Heart right ventricle (tissue), 16 donors: ENCODE data around the gene ANAPC4. TPM values are rescaled to one million over a fixed set of nuclear protein-coding genes. Genes with fewer than 3 reads are reported as not detected.

ENCODE experiments used
- ATAC-seq, 8 donors: fragments of 200-7000 bp; cut with Tn5 transposase; one replicate each; pipeline ENCODE4 v1.9.1; 2020; ENCODE audit warnings: mild to moderate bottlenecking in 8 of 8, moderate library complexity in 8 of 8, moderate number of reproducible peaks in 1 of 8
- DNase-seq, 2 donors: peaks; one replicate each; pipeline ENCODE4 v3.0.0-alpha.2; 2020
- H3K27ac ChIP-seq, 10 donors: fragments of 200-600 bp; sonication (generic) in 2 of 10; one replicate each; pipeline versions ENCODE4 v1.5.0 to v1.8.0; 2020 to 2022; ENCODE audit warnings: mild to moderate bottlenecking in 3 of 10
- H3K27me3 ChIP-seq, 7 donors: fragments of 200-600 bp; one replicate each; pipeline ENCODE4 v1.8.0; 2021 to 2022; ENCODE audit warnings: mild to moderate bottlenecking in 2 of 7
- H3K36me3 ChIP-seq, 9 donors: fragments of 200-600 bp; sonication (generic) in 1 of 9; one replicate each; pipeline versions ENCODE4 v1.5.0 to v1.8.0; 2020 to 2022; ENCODE audit warnings: mild to moderate bottlenecking in 2 of 9
- H3K4me1 ChIP-seq, 9 donors: fragments of 200-600 bp; sonication (generic) in 1 of 9; one replicate each; pipeline versions ENCODE4 v1.5.0 to v1.8.0; 2020 to 2022; ENCODE audit warnings: mild to moderate bottlenecking in 4 of 9
- H3K4me3 ChIP-seq, 10 donors: fragments of 200-600 bp; sonication (generic) in 2 of 10; one replicate each; pipeline versions ENCODE4 v1.5.0 to v1.8.0; 2020 to 2022; ENCODE audit warnings: mild to moderate bottlenecking in 7 of 10, moderate library complexity in 2 of 10
- H3K9me3 ChIP-seq, 11 donors: fragments of 200-600 bp in 10 of 11; sonication (generic) in 2 of 11; one replicate each; pipeline versions ENCODE4 v1.5.0 to v1.8.0; 2013 to 2022; ENCODE audit warnings: mild to moderate bottlenecking in 2 of 11, control low read depth in 1 of 11, moderate library complexity in 1 of 11
- CTCF ChIP-seq, 9 donors: fragments of 200-600 bp; sonication (generic) in 2 of 9; IDR thresholded peaks; one replicate each; pipeline versions ENCODE4 v1.5.0 to v1.8.0; 2021 to 2022; ENCODE audit warnings: antibody characterized with exemption in 9 of 9, mild to moderate bottlenecking in 5 of 9, moderate library complexity in 1 of 9
- WGBS, 2 donors: extraction: QIAGEN DNeasy Blood & Tissue Kit; methylation state at CpG; one replicate each; pipeline ENCODE4 v1.1.7; 2013; ENCODE audit warnings: inconsistent platforms in 1 of 2; 5-methylcytosine and 5-hydroxymethylcytosine counted together
- intact Hi-C, 10 donors: fragments of 100-400 bp; cut with DNase I; formaldehyde crosslinking; loops; one replicate each; pipeline versions ENCODE4 v1.11.1 to v1.14.2; 2022
- polyA plus RNA-seq, 2 donors: library from polyadenylated mRNA; stranded (reverse); fragments of 200-250 nt; gene quantifications; one replicate each; pipeline ENCODE4 v1.2.3, GENCODE V29; 2013
- total RNA-seq, 10 donors: library from RNA; stranded (reverse); fragmentation: NEBNext Ultra II Directional in 3 of 10; extraction: Animal tissue kit (Norgen Biotek cat#: 25700) in 3 of 10; gene quantifications; one replicate each; pipeline versions ENCODE4 v1.2.1 to v1.2.4, GENCODE V29; 2021 to 2023
- donor health status: Arrhythmogenic right ventricular cardiomyopathy.
- donor health status: ischemic (EF 13 %, LVEDD 7.1; RV severe dilation, severe dysfunction).
- donor health status: healthy with polysubstance abuse.
- donor health status: DM: no; HTN: yes; CAD: no.
- donor health status: DM: no; HTN: no; CAD: no.
- donor health status: ischemic (EF 25% LVEDD 6.9; RV normal size, moderate dysfunction).
- donor health status: ischemic (EF 25% LVEDD 5.7; RV mildly dilated, moderate dysfunction).
- donor health status: healthy.
- donor health status: DM: yes; HTN: yes; CAD: no.
- donor health status: Ischemic cardiomyopathy.
- donor health status: ischemic (EF 35%, LVEDD 5.7; RV mildly dilated, moderate dysfunction).
- donor health status: nonischemic (EF 11% LVEDD 7.7; RV severe dilation, severe dysfunction).
- donor health status: DM: yes; HTN: yes; CAD: no.
- donor health status: PGD.
- donor health status: ischemic (EF 29% LVEDD 5.4; RV normal size, mild dysfunction).
- donor health status: nonischemic (EF 23%, LVEDD 6.1; RV moderate dilation, normal function).

The ANAPC4 gene
- total and polyA plus RNA-seq, 12 donors, result 8.2 to 26.7 (median 11.5) TPM

GRCh38 chr4:25378437-25378743 is 1.3 kb downstream of the ANAPC4 start:
- intact Hi-C loops, result loop anchor here in 4 of 10 donors (10.0 kb wide), 3 partner anchors 144 to 204 kb away; partner anchors contain the start of gene PI4K2B (in 1 of the 4)
- no peak for TF ChIP-seq CTCF (IDR thresholded peaks at IDR 0.05)

GRCh38 chr4:25379591-25379990 is 2.5 kb downstream of the ANAPC4 start:
- WGBS, 2 donors, result 76 to 81% methylated on average over 2 of the region's 2 CpGs
- no peak overlapping the region for H3K27ac ChIP-seq
- H3K9me3 ChIP-seq, result peaks cover 0 to 8% (median 0%) of the 10 kb centered on the region in 11 donors
- no peaks in the 10 kb centered on the region for H3K27me3 ChIP-seq
- intact Hi-C loops, result loop anchor here in 4 of 10 donors (10.0 kb wide), 3 partner anchors 145 to 205 kb away; partner anchors contain the start of gene PI4K2B (in 1 of the 4)
- DNase-seq (no peak), ATAC-seq (no peak)
- H3K4me3 ChIP-seq, result no peak overlapping the region
- H3K4me1 ChIP-seq, result peaks cover 0 to 33% (median 17%) of the 10 kb centered on the region in 9 donors
- H3K36me3 ChIP-seq, result peaks cover 0 to 50% (median 15%) of the 10 kb centered on the region in 9 donors
- TF ChIP-seq CTCF (IDR thresholded peaks at IDR 0.05), result no peak

More at GRCh38 chr4:25378437-25378743, 1.3 kb downstream of the ANAPC4 start:
- peaks cover 0 to 33% (median 17%) of the 10 kb centered on the region in 9 donors for H3K4me1 ChIP-seq
- DNase-seq, result no peak
- H3K27me3 ChIP-seq, result no peaks in the 10 kb centered on the region
- peaks cover 0 to 38% (median 12%) of the 10 kb centered on the region in 9 donors for H3K36me3 ChIP-seq
- WGBS, 2 donors, result 85% methylated on average over 6 of the region's 6 CpGs
- no peak for ATAC-seq
- H3K9me3 ChIP-seq, result peaks cover 0 to 8% (median 0%) of the 10 kb centered on the region in 11 donors
- peak overlapping the region in 7 of 10 donors; percentile 82 to 98 (median 89) for H3K4me3 ChIP-seq
- H3K27ac ChIP-seq, result no peak overlapping the region

DNA sequence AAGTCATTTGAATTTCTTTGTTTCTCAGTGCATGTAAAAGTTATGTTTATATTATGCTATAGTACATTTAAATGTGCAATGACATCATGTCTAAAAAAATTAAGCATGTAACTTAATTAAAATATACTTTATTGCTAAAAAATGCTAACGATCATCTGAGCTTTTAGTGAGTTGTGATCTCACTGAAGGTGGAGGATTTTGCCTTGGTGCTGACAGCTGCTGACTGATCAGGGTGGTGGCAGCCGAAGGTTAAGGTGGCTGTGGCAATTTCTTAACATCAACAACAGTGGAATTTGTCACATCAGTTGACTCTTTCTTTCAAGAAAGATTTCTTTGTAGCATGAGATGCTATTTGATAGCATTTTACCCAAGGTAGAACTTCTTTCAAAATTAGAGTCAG is 6.6 kb downstream of the ANAPC4 start:
- ATAC-seq (no peak), DNase-seq (no peak)
- H3K36me3 ChIP-seq, result peaks cover 0 to 91% (median 20%) of the 10 kb centered on the region in 9 donors
- no peaks in the 10 kb centered on the region for H3K27me3 ChIP-seq
- 67 to 69% methylated on average over 2 of the region's 2 CpGs for WGBS, 2 donors
- intact Hi-C loops, result no loop called here
- H3K4me1 ChIP-seq, result peaks cover 0 to 13% (median 4%) of the 10 kb centered on the region in 9 donors
- no peaks in the 10 kb centered on the region for H3K9me3 ChIP-seq
- no peak for TF ChIP-seq CTCF (IDR thresholded peaks at IDR 0.05)
- H3K4me3 ChIP-seq, result no peak overlapping the region
- H3K27ac ChIP-seq, result no peak overlapping the region

GRCh38 chr4:25386926-25387325 is 9.9 kb downstream of the ANAPC4 start:
- TF ChIP-seq CTCF (IDR thresholded peaks at IDR 0.05), result no peak
- peaks cover 0 to 100% (median 27%) of the 10 kb centered on the region in 9 donors for H3K36me3 ChIP-seq
- DNase-seq, result no peak
- H3K9me3 ChIP-seq, result no peaks in the 10 kb centered on the region
- intact Hi-C loops, result no loop called here
- no peaks in the 10 kb centered on the region for H3K4me1 ChIP-seq
- no peak overlapping the region for H3K27ac ChIP-seq
- no peak overlapping the region for H3K4me3 ChIP-seq
- ATAC-seq, result no peak
- no peaks in the 10 kb centered on the region for H3K27me3 ChIP-seq
- 92 to 99% methylated on average over 2 of the region's 2 CpGs for WGBS, 2 donors
